ENCODE results near the gene STKLD1.

DNA sequence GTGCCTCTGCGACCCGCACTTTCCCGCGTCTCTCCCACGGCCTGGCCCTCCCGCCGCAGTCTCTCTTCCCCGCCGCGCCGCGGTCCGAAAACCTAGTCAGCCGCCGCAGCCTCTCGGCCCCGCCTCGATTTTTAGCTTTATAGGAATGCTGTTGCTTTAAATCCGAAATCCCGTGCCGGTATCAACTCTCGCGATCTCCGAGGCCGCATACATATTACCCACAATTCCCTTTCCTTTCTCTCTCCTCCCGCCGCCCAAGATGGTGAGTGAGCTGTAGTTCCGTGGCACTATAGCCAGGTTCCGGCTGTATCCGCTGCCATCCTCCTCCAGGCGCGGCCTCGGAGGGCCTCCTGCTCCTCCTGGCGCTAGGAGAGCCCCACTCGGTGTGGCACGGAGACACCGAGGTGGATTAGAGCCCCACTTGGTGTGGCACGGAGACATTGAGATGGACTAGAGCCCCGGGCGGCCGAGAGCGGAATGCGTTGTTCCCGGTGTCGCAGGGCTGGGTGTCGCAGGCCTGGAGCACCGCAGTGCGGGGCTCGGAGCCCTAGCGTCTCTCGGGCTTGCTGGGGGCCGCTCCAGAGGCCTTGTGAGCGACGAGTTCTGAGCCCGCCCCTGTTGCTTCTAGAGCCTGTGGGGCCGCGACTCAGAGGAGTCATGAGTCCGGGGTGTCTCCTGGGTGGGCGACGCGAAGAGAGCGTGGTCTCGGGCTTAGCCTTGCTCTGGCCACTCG, 28.0 kb upstream of the STKLD1 start, which contains the start of the genes MED22 and RPL7A:
- TF ChIP-seq, protein P1, sequence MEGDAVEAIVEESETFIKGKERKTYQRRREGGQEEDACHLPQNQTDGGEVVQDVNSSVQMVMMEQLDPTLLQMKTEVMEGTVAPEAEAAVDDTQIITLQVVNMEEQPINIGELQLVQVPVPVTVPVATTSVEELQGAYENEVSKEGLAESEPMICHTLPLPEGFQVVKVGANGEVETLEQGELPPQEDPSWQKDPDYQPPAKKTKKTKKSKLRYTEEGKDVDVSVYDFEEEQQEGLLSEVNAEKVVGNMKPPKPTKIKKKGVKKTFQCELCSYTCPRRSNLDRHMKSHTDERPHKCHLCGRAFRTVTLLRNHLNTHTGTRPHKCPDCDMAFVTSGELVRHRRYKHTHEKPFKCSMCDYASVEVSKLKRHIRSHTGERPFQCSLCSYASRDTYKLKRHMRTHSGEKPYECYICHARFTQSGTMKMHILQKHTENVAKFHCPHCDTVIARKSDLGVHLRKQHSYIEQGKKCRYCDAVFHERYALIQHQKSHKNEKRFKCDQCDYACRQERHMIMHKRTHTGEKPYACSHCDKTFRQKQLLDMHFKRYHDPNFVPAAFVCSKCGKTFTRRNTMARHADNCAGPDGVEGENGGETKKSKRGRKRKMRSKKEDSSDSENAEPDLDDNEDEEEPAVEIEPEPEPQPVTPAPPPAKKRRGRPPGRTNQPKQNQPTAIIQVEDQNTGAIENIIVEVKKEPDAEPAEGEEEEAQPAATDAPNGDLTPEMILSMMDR (IDR thresholded peaks at IDR 0.05): peak in 1 of 7 experiments; percentile 34
- TF ChIP-seq POLR2A (IDR thresholded peaks at IDR 0.05): peak; percentile 74 to 97 (median 97)

All from body of pancreas (tissue), 4 donors.